HCT116 (cell line): ENCODE measurements around the gene ATAD1. TPM values are rescaled to one million over a fixed set of nuclear protein-coding genes. Genes with fewer than 3 reads are reported as not detected.

ENCODE experiments used
- ATAC-seq: fragments of 200-7000 bp; cut with Tn5 transposase; 2 replicates; pipeline ENCODE4 v1.9.1; 2020; ENCODE audit warnings: mild to moderate bottlenecking, moderate library complexity
- BruUV-seq: library from RNA; stranded (reverse); fragments of 400-500 nt; replicated peaks from 2 replicates; lab custom pipeline; 2021; lab: Mats Ljungman, UMichigan
- CTCF ChIA-PET: fragments of 300-600 bp; sonication (Branson Sonifier 250); formaldehyde crosslinking; loops from one replicate; lab custom pipeline; 2021; ENCODE audit warnings: antibody characterized with exemption; lab: Charles Lee
- POLR2A ChIA-PET: fragments of 300-600, 350-600 bp; sonication (Branson Sonifier 250); formaldehyde crosslinking; loops from one replicate; lab custom pipeline; 2021; ENCODE audit warnings: antibody characterized with exemption; lab: Charles Lee
- RAD21 ChIA-PET, 2 experiments: fragments of 300-600 bp; sonication (Branson Sonifier 250); formaldehyde crosslinking; loops; one replicate each; lab custom pipeline; 2023; ENCODE audit warnings: low total read pairs in 2 of 2; ENCODE audit not compliant: uncharacterized antibody in 2 of 2, unreplicated experiment in 2 of 2, low non-redundant PET in 1 of 2; lab: Charles Lee
- DNase-seq: peaks from one replicate; pipeline ENCODE4 v3.0.0-alpha.2; 2010; ENCODE audit warnings: low read depth, low spot score
- H2AFZ ChIP-seq: fragments of 200-600 bp; shearing (Covaris generic), sonication (generic); 2 replicates; pipeline ENCODE4 v1.6.1; 2017; ENCODE audit warnings: low read depth, mixed run types, mixed read lengths, antibody characterized with exemption, low read length; ENCODE audit not compliant: poor library complexity, severe bottlenecking
- H3K27ac ChIP-seq: 2 replicates; pipeline ENCODE4 v1.5.1; 2012; ENCODE audit warnings: low read depth, low read length
- H3K27me3 ChIP-seq: fragments of 200-600 bp; sonication (generic); 2 replicates; pipeline ENCODE4 v1.6.1; 2016; ENCODE audit warnings: mixed run types, low read length, mixed read lengths; ENCODE audit not compliant: insufficient read depth
- H3K36me3 ChIP-seq, 2 experiments: fragments of 200-500 bp in 1 of 2; fragments of 200-600 bp in 1 of 2; sonication (Bioruptor generic) in 1 of 2; sonication (generic) in 1 of 2; 2 replicates each; pipeline versions ENCODE4 v1.5.1 to v1.6.1; 2014 to 2016; ENCODE audit warnings: low read length in 2 of 2, inconsistent platforms in 1 of 2, mixed read lengths in 1 of 2, mixed run types in 1 of 2; ENCODE audit not compliant: insufficient read depth in 2 of 2, control insufficient read depth in 1 of 2
- H3K4me1 ChIP-seq, 2 experiments: fragments of 200-600 bp in 1 of 2; sonication (generic) in 1 of 2; 2 replicates each; pipeline versions ENCODE4 v1.5.1 to v1.6.1; 2012 to 2017; ENCODE audit warnings: low read length in 2 of 2, inconsistent platforms in 1 of 2, mild to moderate bottlenecking in 1 of 2, mixed read lengths in 1 of 2, mixed run types in 1 of 2, moderate library complexity in 1 of 2; ENCODE audit not compliant: insufficient read depth in 2 of 2, control insufficient read depth in 1 of 2
- H3K4me2 ChIP-seq: fragments of 200-600 bp; sonication (generic); 2 replicates; pipeline ENCODE4 v1.6.1; 2017; ENCODE audit warnings: mixed run types, low read length, mixed read lengths
- H3K4me3 ChIP-seq, 2 experiments: fragments of 200-600 bp in 1 of 2; sonication (generic) in 1 of 2; replicated peaks in 1 of 2; 2 replicates each; pipeline ENCODE4 v1.5.1; 2011 to 2016; ENCODE audit warnings: low read length in 2 of 2, control low read depth in 1 of 2, low read depth in 1 of 2, mild to moderate bottlenecking in 1 of 2, mixed read lengths in 1 of 2, mixed run types in 1 of 2
- H3K79me2 ChIP-seq: fragments of 200-600 bp; sonication (generic); 2 replicates; pipeline ENCODE4 v1.6.1; 2017; ENCODE audit warnings: mild to moderate bottlenecking, mixed run types, low read length, moderate library complexity, mixed read lengths; ENCODE audit not compliant: insufficient read depth
- H3K9ac ChIP-seq: fragments of 200-600 bp; sonication (generic); 2 replicates; pipeline ENCODE4 v1.6.1; 2016; ENCODE audit warnings: low read length, mixed read lengths
- H3K9me2 ChIP-seq: fragments of 200-600 bp; sonication (generic), shearing (Covaris generic); 2 replicates; pipeline ENCODE4 v1.6.1; 2017; ENCODE audit warnings: mixed run types, mild to moderate bottlenecking, moderate library complexity; ENCODE audit not compliant: insufficient read depth
- H3K9me3 ChIP-seq, 2 experiments: fragments of 200-500 bp in 1 of 2; fragments of 200-600 bp in 1 of 2; sonication (Bioruptor generic) in 1 of 2; sonication (generic) in 1 of 2; 2 replicates each; pipeline ENCODE4 v1.6.1; 2014 to 2017; ENCODE audit warnings: low read length in 2 of 2, mixed read lengths in 2 of 2, inconsistent platforms in 1 of 2, low read depth in 1 of 2, mild to moderate bottlenecking in 1 of 2, mixed run types in 1 of 2, moderate library complexity in 1 of 2; ENCODE audit not compliant: control insufficient read depth in 1 of 2, insufficient read depth in 1 of 2
- H4K20me1 ChIP-seq: fragments of 200-600 bp; sonication (generic), shearing (Covaris generic); 2 replicates; pipeline ENCODE4 v1.6.1; 2017; ENCODE audit warnings: mixed run types, mild to moderate bottlenecking, moderate library complexity; ENCODE audit not compliant: insufficient read depth
- CBX3 ChIP-seq: IDR thresholded peaks from 2 replicates; pipeline ENCODE4 v1.6.1; 2012; ENCODE audit warnings: low read depth
- CEBPB ChIP-seq: IDR thresholded peaks from 2 replicates; pipeline ENCODE4 v1.6.1; 2012; ENCODE audit warnings: low read depth
- EGR1 ChIP-seq: IDR thresholded peaks from 2 replicates; pipeline ENCODE4 v1.6.1; 2012; ENCODE audit warnings: low read depth
- EZH2phosphoT487 ChIP-seq: fragments of 200-600 bp; IDR thresholded peaks from 2 replicates; pipeline ENCODE4 v1.6.1; 2018; ENCODE audit warnings: antibody characterized with exemption, borderline replicate concordance
- JUND ChIP-seq: IDR thresholded peaks from 2 replicates; pipeline ENCODE4 v1.6.1; 2012
- POLR2A ChIP-seq: IDR thresholded peaks from 2 replicates; pipeline ENCODE4 v1.7.0; 2011; ENCODE audit warnings: borderline replicate concordance; ENCODE audit not compliant: insufficient read depth, insufficient read length; ENCODE audit errors: extremely low read depth
- RAD21 ChIP-seq: IDR thresholded peaks from 2 replicates; pipeline ENCODE4 v1.6.1; 2012; ENCODE audit warnings: low read depth, mild to moderate bottlenecking
- SRF ChIP-seq: IDR thresholded peaks from 2 replicates; pipeline ENCODE4 v1.6.1; 2012; ENCODE audit warnings: low read depth
- ZFX ChIP-seq: fragments of 450-650 bp; IDR thresholded peaks from 2 replicates; pipeline ENCODE4 v1.6.1; 2017
- ZNF274 ChIP-seq: fragments of 200-500 bp; sonication (Bioruptor generic); IDR thresholded peaks from 2 replicates; pipeline ENCODE4 v1.6.1; 2014; ENCODE audit warnings: mild to moderate bottlenecking, low read depth, low read length, inconsistent platforms
- intact Hi-C: fragments of 100-400 bp; cut with micrococcal nuclease; formaldehyde crosslinking; loops from 2 replicates; pipeline ENCODE4 v1.10.0; 2022
- total RNA-seq: library from RNA; stranded (reverse); gene quantifications from one replicate; pipeline ENCODE4 v1.2.1, GENCODE V29; 2021; ENCODE audit not compliant: unreplicated experiment
- TF ChIP-seq, protein P1 (sequence below): IDR thresholded peaks from 2 replicates; pipeline ENCODE4 v1.6.1; 2012
- TF ChIP-seq, protein P2 (sequence below): IDR thresholded peaks from 2 replicates; pipeline ENCODE4 v1.6.1; 2012
- TF ChIP-seq, protein P3 (sequence below), 3 experiments: fragments of 200-600 bp in 1 of 3; sonication (generic) in 1 of 3; IDR thresholded peaks in 2 of 3; conservative IDR thresholded peaks in 1 of 3; 2 replicates each; pipeline ENCODE4 v1.5.1; 2012 to 2017; ENCODE audit warnings: low read depth in 2 of 3, low read length in 2 of 3, antibody characterized with exemption in 1 of 3, borderline replicate concordance in 1 of 3, control low read depth in 1 of 3, mild to moderate bottlenecking in 1 of 3, mixed read lengths in 1 of 3, mixed run types in 1 of 3, moderate library complexity in 1 of 3; ENCODE audit not compliant: insufficient read depth in 1 of 3

ATAD1 gene
- total RNA-seq, 1 experiment from 2014 or later = 66.4 TPM

DNA sequence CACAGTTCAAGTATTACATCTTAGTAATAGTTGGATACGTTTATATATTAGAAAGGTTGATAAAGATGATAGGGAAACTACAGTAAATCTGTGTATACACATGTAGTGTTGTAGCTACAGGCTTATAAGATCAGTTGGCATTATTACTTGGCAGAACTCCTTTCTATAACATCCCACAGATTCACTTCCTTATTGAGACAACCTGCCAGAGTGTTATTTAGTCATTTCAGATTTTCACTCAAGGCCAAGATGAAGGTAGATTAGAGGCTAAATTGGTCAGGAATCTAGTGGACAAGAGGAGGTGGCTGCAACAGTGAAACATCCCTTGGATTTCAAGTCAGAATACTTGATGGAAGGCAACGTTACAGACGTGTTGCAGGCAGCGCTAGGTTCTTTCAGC is 95.3 kb downstream of the ATAD1 start:
- no peak overlapping the region for H3K27ac ChIP-seq
- no peaks in the 10 kb centered on the region for H4K20me1 ChIP-seq
- TF ChIP-seq EZH2phosphoT487 = no peak
- TF ChIP-seq CBX3 = no peak
- TF ChIP-seq, protein P1, sequence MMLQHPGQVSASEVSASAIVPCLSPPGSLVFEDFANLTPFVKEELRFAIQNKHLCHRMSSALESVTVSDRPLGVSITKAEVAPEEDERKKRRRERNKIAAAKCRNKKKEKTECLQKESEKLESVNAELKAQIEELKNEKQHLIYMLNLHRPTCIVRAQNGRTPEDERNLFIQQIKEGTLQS = no peak
- TF ChIP-seq, protein P2, sequence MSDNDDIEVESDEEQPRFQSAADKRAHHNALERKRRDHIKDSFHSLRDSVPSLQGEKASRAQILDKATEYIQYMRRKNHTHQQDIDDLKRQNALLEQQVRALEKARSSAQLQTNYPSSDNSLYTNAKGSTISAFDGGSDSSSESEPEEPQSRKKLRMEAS = no peak
- no TSS peak for BruUV-seq
- intact Hi-C loops = no loop called here
- no peaks in the 10 kb centered on the region for H3K9me3 ChIP-seq
- no peaks in the 10 kb centered on the region for H3K27me3 ChIP-seq
- DNase-seq (no peak), ATAC-seq (no peak)
- no peaks in the 10 kb centered on the region for H3K4me1 ChIP-seq
- RAD21 ChIA-PET = no interaction called here
- H3K79me2 ChIP-seq = no peaks in the 10 kb centered on the region
- H3K9me2 ChIP-seq = no peaks in the 10 kb centered on the region
- no peaks in the 10 kb centered on the region for H3K36me3 ChIP-seq
- no peak overlapping the region for H3K4me3 ChIP-seq
- POLR2A ChIA-PET = no interaction called here
- H3K9ac ChIP-seq = no peak overlapping the region
- no peak overlapping the region for H2AFZ ChIP-seq
- H3K4me2 ChIP-seq = no peak overlapping the region
- CTCF ChIA-PET = interaction anchor here (0.6 kb wide), 1 partner anchor 60 kb away, joined by 3 read pairs; no protein-coding TSS in a partner anchor

DNA sequence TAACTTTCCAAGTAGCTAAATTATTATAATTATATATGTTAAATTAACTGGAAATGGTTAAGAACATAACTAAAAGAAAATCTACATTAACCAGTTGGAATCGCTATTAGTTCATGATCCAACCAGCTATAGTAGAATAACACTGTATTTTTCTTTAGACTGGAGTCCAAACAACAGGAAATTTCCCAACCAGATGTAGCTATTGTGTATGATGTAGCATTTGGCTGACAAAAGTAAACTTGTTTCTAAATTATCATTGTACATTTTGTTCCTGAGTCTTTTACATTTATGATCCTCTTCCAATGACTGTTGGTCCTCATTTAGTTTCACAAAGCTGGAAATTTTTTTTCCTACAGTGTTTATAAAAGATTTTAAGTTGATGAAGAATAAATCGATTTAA is 96.2 kb downstream of the ATAD1 start:
- ATAC-seq (no peak), DNase-seq (no peak)
- H3K36me3 ChIP-seq = no peaks in the 10 kb centered on the region
- no peaks in the 10 kb centered on the region for H3K4me1 ChIP-seq
- no peak for TF ChIP-seq ZNF274
- no peak for TF ChIP-seq EZH2phosphoT487
- TF ChIP-seq, protein P2 = no peak
- TF ChIP-seq POLR2A = no peak
- TF ChIP-seq SRF = no peak
- no peak for TF ChIP-seq RAD21
- TF ChIP-seq, protein P3, sequence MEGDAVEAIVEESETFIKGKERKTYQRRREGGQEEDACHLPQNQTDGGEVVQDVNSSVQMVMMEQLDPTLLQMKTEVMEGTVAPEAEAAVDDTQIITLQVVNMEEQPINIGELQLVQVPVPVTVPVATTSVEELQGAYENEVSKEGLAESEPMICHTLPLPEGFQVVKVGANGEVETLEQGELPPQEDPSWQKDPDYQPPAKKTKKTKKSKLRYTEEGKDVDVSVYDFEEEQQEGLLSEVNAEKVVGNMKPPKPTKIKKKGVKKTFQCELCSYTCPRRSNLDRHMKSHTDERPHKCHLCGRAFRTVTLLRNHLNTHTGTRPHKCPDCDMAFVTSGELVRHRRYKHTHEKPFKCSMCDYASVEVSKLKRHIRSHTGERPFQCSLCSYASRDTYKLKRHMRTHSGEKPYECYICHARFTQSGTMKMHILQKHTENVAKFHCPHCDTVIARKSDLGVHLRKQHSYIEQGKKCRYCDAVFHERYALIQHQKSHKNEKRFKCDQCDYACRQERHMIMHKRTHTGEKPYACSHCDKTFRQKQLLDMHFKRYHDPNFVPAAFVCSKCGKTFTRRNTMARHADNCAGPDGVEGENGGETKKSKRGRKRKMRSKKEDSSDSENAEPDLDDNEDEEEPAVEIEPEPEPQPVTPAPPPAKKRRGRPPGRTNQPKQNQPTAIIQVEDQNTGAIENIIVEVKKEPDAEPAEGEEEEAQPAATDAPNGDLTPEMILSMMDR (IDR thresholded peaks at IDR 0.05 in 2 of 3, conservative IDR thresholded peaks at IDR 0.05 in 1 of 3; ENCODE audit: borderline replicate concordance in 1 of 3, insufficient read depth in 1 of 3, low read depth in 2 of 3, low read length in 2 of 3) = no peak
- no peak for TF ChIP-seq ZFX
- no peak for TF ChIP-seq EGR1
- no peak for TF ChIP-seq CEBPB
- TF ChIP-seq JUND = no peak
- H3K4me2 ChIP-seq = no peak overlapping the region
- H3K27me3 ChIP-seq = no peaks in the 10 kb centered on the region
- ChIA-PET POLR2A (no interaction called here), RAD21 (interaction anchor here in 1 of 2 experiments (0.6 kb wide), 1 partner anchor 61 kb away, joined by 3 read pairs; no protein-coding TSS in a partner anchor), CTCF (no interaction called here)
- BruUV-seq = no TSS peak
- H3K9me2 ChIP-seq = no peaks in the 10 kb centered on the region
- no peak overlapping the region for H3K4me3 ChIP-seq
- no peak overlapping the region for H3K27ac ChIP-seq
- no peaks in the 10 kb centered on the region for H3K79me2 ChIP-seq
- H4K20me1 ChIP-seq = no peaks in the 10 kb centered on the region
- intact Hi-C loops = no loop called here
- H3K9me3 ChIP-seq = no peaks in the 10 kb centered on the region
- H2AFZ ChIP-seq = no peak overlapping the region
- no peak overlapping the region for H3K9ac ChIP-seq
